HG02840 (cell line): ENCODE results near the gene SORBS2.

Experiments used
- ATAC-seq: cut with Tn5 transposase; IDR thresholded peaks from one replicate; pipeline ENCODE4 v1.9.1; 2021; ENCODE audit warnings: mild to moderate bottlenecking, moderate library complexity, moderate number of reproducible peaks; ENCODE audit not compliant: unreplicated experiment, low FRiP score

The SORBS2 gene

DNA sequence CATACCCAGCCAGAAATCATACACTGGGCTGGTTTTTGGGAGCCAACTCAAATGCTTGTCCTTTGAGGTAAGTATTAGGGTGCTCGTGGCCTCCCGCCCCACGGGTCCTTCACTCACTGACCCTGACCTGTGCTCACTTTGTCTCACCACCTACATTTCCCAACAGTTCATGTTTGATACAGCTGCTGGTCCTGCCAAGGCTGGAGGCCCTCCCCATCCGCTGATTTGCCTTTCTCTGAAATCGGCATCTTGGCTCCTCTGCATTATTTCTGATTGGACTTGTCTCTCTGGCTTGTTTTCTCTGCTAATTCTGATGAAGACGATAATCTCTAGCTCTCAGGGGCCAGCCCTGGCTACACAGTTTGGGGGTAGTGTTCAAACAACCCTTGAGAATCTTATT is 70.2 kb downstream of the SORBS2 start:
- ATAC-seq, result no peak

DNA sequence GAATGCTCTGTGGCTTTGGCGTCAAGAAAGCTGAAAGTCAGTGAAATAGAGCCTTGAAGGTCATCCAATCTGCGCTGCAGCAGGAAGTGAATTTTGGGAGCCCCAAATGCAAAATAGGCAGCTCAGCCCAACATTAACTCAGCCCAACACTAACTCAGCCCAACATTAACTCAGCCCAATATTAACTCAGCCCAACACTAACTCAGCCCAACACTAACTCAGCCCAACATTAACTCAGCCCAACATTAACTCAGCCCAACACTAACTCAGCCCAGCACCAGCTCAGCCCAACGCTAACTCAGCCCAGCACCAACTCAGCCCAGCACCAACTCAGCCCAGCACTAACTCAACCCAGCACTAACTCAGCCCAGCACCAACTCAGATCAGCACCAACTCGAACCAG is 71.5 kb downstream of the SORBS2 start:
- no peak for ATAC-seq

DNA sequence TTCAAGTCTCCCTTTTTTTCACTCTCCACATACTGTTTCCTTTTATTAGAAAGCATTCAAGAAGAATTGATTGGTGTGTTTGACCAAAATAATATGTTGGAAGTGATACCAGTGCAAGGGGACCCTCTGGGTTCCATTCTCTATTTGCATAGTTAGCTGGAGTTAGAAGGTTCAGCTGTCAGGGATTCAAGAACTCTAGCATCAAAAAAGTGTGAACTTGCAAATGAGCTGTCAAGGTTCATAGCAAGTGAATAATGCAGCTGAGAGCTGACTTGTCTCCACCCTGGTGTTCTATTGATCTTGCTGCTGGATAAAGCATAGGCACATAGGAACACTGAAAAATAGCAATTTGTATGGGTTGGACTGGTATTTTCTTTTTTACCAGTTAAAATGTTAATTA is 73.2 kb downstream of the SORBS2 start:
- no peak for ATAC-seq

DNA sequence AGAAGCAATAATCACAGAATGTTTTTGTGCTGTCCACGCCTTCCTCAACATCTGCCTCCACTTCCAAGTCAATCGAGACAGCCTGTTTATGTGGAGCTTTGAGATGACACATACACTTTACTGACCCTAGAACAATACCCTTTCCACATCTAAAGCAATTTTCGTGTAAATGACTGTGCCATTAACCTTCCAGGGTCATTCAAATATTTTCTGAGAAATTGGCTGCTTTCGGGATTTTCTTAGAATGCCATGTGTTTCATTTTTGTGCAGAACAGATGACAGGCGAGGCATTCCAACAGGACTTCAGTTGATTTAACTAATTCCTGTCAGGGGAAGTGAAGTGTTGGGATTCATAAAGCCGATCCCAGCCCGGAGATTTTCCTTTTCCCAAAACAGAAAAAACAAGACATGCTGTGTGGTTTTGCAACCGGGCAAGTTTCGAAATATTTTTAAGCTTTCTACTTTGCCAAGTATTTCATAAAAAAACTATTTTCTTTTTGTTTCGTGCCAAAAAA is 73.9 kb downstream of the SORBS2 start:
- ATAC-seq, result no peak

DNA sequence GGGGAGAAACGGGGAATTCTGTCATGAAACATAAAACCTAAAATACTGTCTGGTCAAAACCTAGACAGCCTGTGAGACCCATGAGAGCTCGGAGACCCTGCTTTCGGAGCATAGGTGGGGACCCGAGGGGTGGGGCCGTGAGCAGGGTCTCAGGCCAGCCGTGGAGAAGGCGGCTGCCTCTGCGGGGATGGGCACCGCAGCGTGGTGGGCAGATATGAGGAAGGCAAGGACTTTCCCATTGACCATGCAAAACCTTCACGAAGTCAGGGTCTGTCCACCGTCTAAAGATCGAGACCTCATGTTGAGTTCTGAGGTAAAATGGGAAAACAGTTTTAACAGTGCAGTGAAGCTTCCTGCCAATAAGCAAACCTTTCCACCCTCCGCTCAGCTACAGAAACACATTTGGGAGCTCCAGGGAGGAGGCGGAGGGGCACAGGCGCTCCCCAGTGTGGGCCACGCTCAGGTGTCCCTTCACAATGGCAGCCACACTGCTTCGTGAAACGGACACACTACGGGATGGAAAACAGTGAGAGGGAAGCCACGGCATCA is 74.4 kb downstream of the SORBS2 start:
- ATAC-seq, result no peak

DNA sequence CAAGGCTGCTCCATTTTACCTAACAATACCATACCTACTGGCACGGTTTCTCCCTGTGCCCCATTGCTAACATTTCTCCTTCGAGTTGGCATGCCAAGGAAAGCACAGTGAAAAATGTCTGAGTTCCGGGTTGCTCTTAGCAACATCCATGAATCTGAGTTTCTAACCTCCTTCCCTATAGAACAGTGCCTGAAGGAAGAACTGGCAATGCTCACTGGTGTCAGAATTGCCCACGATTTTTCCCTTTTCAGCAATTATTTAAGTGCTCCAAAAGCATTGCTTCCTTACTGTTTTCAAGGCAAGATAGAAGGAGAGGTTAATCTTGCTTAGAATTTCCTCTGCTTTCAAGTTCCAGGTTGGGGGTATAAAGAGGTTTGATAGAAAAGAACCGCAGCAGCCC is 75.1 kb downstream of the SORBS2 start:
- no peak for ATAC-seq

DNA sequence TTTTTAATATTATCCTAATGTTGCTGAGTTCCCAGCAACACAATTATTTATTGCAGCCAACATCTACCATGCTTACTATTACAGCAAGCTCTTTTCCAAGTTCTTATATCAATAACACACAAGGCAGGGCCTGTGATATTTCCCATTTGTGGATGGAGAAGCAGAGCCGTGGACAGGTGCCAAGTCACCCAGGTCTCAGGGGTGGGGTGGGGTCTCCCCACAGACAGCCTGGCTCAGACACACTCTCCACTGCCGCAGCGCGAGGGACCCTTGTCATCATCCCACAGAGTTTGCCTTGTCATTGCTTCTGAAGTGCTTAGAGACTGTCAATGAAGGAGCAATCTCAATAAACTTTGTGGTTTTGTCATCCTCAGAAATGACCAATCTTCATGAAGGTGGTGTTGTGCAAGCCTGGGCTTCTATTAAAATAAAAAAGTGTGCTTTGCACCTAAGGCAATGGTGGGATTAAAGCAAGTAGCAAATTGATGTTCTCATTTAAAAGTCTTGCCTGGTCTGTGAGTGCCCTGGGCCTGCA is 76.1 kb downstream of the SORBS2 start:
- no peak for ATAC-seq

DNA sequence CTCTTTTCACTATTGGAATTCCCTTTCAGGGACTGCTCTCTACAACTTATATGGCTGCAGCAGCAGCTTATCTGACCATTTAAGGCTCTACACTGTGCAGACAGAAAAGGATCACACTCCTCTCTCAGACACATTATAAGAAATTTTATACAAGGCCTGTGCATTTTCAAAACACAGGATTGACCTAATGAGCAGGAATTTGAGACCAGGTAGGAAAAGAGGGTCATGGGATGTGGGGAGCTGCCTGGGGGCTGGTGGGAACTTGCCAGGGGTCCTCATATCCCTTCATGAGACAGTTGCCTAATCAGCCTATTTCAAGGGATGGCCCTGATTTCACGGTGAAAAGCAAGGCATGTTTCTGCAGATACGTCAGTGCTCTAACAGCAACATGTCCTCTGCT is 77.1 kb downstream of the SORBS2 start:
- ATAC-seq, result no peak

DNA sequence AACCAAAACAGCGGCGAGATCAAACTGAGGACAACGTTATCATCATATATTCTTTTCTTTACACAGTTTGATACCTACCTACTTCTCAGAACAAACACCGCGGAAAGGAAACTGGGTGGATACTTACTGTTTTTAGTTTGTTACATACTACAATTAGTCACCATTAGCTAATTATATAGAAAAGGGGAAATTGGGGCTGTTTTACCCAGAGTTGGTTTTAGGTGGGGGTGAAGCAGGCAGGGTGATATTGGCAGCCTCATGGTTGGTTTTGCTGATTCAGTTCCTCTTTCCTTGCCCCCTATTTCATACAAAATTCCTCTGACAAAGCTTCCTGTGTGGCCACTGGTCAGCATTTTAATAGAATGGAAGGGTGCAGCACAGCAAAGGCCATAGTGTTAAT is 77.8 kb downstream of the SORBS2 start:
- ATAC-seq, result peak; percentile 43

DNA sequence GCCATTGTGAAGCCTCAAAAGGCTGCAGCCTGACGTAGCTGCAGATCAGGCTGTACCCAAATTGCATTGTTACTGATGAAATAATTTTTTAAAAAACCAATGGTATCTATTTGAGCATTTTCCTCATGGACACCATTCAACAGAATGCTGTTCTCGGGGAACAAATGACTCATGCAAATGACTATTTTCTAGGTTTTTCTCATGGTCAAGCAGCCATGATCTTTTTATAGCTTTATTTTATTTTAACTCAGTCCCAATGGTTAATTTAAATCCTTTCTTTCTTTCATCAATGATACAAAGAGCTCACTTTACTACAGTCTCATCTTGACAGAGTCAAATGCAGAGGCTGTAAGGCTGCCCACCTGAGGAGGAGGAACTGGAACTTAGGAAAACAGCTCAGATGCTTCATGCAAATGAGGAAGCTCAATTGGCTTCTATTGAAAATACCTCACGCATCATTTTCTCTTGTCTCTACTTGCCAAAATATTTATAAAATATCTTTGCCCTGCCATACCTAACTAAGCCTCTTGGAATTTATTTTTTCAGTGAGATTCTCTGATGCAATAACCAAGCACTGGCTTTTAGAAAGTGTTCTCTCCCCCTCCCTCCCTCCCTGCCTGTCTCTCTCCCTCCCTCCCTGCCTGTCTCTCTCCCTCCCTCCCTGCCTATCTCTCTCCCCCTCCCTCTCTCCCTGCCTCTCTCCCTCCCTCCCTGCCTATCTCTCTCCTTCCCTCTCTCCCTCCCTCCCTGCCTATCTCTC is 81.0 kb downstream of the SORBS2 start:
- ATAC-seq, result peak; percentile 61

DNA sequence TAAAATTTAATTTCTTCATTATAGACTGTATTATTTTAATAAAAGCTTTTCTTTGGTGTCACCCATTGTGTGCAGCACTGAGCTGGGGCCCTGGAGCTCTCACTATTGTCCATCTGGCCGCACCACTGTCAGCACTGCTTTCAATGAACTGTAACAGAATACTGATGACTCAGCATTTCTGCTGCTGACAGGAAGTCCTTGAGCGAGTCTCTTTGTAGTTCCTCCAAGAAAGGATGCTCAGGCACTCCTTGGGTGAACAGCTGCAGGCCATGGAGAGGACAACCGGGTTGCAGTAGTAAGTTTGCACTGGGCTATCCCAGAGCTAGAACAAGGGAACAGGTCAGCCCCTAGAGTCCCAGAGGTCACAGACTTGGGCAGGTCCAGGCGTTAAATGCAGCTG is 81.6 kb downstream of the SORBS2 start:
- peak; percentile 43 for ATAC-seq

DNA sequence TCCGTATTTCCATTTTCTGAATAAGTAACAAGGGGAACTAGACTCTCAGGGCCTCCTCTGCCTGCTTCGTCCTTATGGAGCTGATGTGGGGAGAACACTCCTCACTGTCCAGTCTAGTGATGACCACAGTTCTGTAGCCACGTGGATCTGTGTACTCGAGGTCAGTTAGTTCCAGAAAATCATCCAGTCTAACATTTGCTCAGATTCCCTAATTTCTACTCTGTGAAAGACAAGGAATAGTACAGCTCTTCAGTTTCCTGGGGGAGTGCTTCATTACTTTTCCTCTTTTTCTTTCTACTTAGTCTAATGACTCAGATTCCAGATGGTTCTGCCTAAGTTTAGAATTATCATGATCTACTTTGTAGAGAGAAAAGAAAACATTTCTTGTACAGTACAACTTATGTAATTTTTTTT is 82.6 kb downstream of the SORBS2 start:
- no peak for ATAC-seq

DNA sequence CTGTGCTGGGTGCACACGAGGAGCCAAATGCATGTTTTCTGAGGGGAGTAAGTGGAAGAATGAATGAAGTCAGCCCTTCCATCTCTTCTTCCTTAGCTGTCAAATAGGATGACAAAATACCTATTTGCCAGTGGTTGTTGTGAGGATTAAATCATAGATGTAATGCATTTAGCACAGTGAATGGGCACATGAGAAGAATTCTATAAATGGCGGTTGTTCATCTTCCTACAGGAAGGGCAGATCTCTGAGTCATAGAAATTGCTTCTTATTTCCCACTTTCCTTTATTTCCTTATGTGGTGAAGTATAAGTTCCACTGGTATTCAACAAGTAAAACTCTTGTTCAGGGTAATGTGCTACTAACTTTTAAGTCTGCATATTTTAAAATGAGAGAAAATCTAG is 83.1 kb downstream of the SORBS2 start:
- no peak for ATAC-seq

DNA sequence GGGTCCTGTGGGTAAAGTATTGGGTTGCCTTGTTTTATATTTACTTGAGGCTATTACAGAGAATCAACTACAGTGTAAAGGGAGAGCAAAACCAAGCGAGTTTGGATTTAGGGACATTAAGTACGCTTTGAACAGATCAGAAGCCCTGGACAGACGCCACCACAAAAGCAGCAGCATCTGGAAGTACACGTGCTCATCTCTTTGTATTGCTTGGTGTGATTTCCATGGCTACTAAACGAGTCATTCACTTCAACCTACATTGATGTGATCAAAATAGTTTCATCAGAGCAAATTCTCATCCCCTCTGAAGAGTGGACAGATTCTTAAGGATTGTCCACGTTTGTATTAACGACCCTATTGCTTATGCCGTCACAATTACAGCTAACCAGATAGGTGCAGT is 85.1 kb downstream of the SORBS2 start:
- ATAC-seq, result no peak

DNA sequence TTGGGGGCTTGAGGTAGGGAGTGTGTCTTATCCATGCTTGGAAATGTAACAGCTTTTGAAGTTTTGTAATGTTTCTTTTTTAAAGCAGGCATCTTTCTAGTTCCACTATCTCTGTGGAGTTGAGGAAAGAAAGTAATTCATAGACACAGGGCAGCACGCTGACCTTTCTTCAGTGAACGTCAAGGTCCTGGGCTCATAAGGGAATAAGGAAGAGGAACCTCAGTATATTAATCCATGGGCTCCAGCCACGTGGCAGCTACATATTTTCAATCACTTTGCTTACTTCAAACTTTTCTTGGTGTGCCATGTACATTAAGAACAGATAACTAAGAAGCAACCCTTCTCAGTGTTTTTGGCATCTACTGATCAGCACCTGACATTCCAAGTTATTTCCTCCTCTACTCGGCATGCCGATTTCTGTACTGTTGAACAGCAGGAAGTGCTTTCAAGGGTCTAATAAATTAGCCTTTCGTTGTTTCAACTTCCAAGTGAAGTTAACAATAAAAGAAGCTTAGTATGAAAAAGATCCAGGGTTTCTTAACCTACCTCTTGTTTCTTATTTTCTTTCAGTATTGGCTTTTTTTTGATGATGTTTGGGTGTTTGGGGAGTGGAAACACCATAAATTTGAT is 88.2 kb downstream of the SORBS2 start:
- no peak for ATAC-seq

DNA sequence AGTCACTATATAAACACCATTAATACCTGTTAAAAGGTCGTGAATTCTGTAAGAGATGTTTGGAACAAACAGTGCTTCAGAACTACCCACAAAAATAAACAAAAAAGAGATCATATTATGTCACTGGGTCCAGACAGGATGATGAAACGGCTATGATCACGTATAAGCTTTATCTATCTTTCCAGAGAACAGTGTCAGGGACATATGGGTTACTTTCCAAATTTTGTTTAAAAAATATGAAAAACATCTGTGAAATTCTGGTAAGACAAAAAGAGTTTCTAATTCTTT is 90.0 kb downstream of the SORBS2 start:
- no peak for ATAC-seq

DNA sequence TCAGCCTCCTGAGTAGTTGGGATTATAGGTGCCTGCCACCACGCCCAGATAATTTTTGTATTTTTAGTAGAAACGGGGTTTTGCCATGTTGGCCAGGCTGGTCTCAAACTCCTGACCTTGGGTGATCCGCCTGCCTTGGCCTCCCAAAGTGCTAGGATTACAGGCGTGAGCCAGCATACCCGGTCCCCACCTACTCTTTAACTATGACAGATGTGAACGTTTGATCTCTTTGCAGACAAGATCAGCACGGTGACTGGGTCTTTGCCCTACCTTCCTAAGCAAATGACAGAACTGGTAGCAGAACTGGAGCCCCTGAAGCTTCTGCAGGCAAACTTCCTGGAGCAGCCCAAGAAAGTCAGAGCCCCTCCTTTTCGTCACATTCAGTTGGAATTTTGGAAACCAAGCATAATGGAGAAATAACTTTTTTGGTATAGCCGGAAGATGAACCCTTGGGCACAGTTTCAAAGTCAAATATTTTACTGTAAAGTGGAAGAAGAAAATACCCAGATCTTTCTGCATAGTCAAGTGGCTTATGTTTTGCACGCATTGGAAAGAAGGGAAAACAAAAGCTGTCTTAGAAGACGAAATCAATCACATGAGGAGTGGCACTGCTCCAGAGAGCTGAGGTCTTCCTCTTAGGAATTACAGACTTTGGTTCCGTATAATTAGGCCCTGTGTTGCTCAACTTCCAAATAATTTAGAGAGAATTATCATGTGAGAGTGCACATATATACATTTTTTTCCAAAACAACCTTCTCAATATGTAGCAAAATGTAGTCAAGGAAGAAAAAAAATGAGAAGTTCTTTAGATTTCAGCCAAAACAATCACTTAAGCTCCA is 90.6 kb downstream of the SORBS2 start:
- no peak for ATAC-seq

DNA sequence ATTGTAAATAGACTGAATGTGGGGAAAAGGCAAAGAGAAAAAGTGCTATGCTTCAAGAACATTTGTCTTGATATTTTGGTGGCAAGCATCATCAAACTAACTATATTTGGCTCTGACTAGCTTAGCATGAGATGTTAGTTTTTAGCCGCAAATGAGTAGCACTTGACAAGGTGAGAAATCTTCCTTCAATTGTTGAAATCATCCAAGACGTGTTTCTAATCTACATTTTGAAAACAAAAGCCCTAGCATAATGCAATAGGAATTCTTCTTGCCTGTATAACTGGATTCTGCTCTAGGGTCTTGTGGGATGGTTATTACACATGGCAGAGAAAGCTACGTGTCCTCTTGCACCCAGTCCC is 92.5 kb downstream of the SORBS2 start:
- no peak for ATAC-seq

DNA sequence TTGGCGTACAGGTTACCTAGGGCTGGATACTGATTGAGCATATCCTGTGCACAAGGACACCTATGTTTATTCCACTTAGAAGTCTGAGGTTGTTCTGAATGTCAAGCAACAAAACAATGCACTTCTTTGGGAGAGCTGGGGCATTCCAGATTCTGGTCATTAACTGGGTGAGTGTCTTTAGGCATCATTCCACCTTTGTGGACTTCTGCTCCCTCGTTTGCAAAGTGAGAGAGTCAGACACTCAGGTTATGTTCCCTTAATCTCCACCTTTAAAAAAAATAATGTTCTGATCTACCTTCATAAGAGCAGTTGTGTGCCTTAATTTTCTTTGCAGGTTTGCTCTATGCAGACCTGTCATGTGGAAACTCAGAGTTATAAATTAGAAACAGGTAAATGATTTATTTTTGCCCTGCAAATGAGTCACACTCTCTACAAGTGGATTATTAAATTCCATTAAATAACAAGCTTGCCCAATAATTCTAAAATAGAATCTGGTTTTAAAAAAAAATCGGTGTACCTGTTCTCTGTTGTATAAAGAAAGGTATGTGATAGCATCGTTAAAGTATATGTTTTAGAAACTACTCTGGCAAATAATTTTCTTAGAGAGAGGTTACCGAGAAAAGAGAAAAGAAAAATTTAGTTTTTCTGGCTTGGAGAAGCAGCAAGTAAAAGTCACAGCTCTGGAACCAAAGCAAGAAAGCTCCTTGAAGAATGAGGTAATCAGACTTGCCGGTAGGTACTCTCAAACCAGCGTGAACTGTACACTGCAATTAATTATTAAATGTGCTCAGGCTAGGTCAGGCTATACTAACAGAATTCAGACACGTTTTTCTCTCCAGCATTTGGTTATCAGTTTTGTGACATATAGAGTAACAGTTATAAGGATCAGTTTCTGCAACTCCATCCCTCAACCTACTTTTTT is 93.2 kb downstream of the SORBS2 start:
- ATAC-seq, result no peak

DNA sequence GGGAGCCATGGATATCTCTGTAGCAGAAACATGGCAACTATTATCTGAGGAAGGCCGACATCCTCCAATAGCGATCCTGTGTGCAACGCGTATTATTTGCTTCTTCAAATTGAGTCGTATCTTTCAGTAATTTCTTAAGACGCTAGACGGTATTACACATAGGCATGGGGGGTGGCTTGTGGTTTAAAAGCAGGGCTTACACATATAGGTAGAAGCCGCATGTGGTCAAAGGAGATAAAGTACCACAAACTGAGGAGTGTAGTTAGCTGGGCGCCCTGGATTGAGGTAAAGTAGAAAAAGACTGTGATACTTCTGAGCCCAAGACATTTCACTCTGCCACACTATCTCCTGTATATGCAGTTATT is 94.6 kb downstream of the SORBS2 start:
- ATAC-seq, result no peak
